Liver (tissue), 9 donors: ENCODE measurements around the gene BICDL1. TPM values are rescaled to one million over a fixed set of nuclear protein-coding genes. Genes with fewer than 3 reads are reported as not detected.

Source experiments
- DNase-seq: peaks from one replicate; pipeline ENCODE4 v3.0.0-alpha.2; 2017; ENCODE audit warnings: low spot score
- H3K27ac ChIP-seq, 2 donors: one replicate each; pipeline ENCODE4 v1.7.0; 2013; ENCODE audit warnings: inconsistent platforms in 2 of 2, low read length in 2 of 2, control low read depth in 1 of 2, low read depth in 1 of 2, mild to moderate bottlenecking in 1 of 2
- H3K27me3 ChIP-seq, 4 donors: one replicate each; pipeline versions ENCODE4 v1.6.1 to v1.7.0; 2013; ENCODE audit warnings: low read length in 3 of 4, inconsistent platforms in 1 of 4, mild to moderate bottlenecking in 1 of 4, moderate library complexity in 1 of 4; ENCODE audit not compliant: control insufficient read depth in 4 of 4, insufficient read depth in 4 of 4
- H3K36me3 ChIP-seq, 4 donors: one replicate each; pipeline versions ENCODE4 v1.6.1 to v1.7.0; 2013; ENCODE audit warnings: low read length in 3 of 4, mild to moderate bottlenecking in 3 of 4, low read depth in 1 of 4, moderate library complexity in 1 of 4; ENCODE audit not compliant: control insufficient read depth in 4 of 4, insufficient read depth in 3 of 4
- H3K4me1 ChIP-seq, 4 donors: one replicate each; pipeline versions ENCODE4 v1.6.1 to v1.7.0; 2013; ENCODE audit warnings: low read length in 3 of 4, mild to moderate bottlenecking in 3 of 4, moderate library complexity in 1 of 4; ENCODE audit not compliant: control insufficient read depth in 4 of 4, insufficient read depth in 4 of 4
- H3K4me3 ChIP-seq, 3 donors: one replicate each; pipeline versions ENCODE4 v1.6.1 to v1.7.0; 2013; ENCODE audit warnings: low read length in 3 of 3, control low read depth in 1 of 3, low read depth in 1 of 3, mild to moderate bottlenecking in 1 of 3
- H3K9ac ChIP-seq, 2 donors: one replicate each; pipeline ENCODE4 v1.7.0; 2013; ENCODE audit warnings: low read length in 2 of 2, mild to moderate bottlenecking in 2 of 2, moderate library complexity in 2 of 2, control low read depth in 1 of 2, low read depth in 1 of 2
- H3K9me3 ChIP-seq, 4 donors: one replicate each; pipeline versions ENCODE4 v1.6.1 to v1.7.0; 2013; ENCODE audit warnings: low read length in 3 of 4; ENCODE audit not compliant: control insufficient read depth in 4 of 4
- ATF3 ChIP-seq: IDR thresholded peaks from 2 replicates; pipeline ENCODE4 v1.6.1; 2016; ENCODE audit warnings: antibody characterized with exemption
- CTCF ChIP-seq: fragments of 150-350 bp; IDR thresholded peaks from 2 replicates; pipeline ENCODE4 v1.5.1; 2017; ENCODE audit warnings: improper control_type of control experiment, low read depth, low read length; ENCODE audit not compliant: missing input control
- EGR1 ChIP-seq, 2 donors: IDR thresholded peaks; 2 replicates each; pipeline ENCODE4 v1.6.1; 2016 to 2018; ENCODE audit warnings: antibody characterized with exemption in 2 of 2, low read depth in 2 of 2
- FOXA1 ChIP-seq: IDR thresholded peaks from 2 replicates; pipeline ENCODE4 v1.6.1; 2016; ENCODE audit warnings: antibody characterized with exemption
- FOXA2 ChIP-seq: IDR thresholded peaks from 2 replicates; pipeline ENCODE4 v1.6.1; 2016; ENCODE audit warnings: antibody characterized with exemption
- GABPA ChIP-seq, 2 donors: IDR thresholded peaks in 1 of 2; conservative IDR thresholded peaks in 1 of 2; 2 replicates each; pipeline ENCODE4 v1.6.1; 2016; ENCODE audit warnings: antibody characterized with exemption in 2 of 2, mild to moderate bottlenecking in 1 of 2, moderate library complexity in 1 of 2
- HNF4A ChIP-seq, 2 donors: conservative IDR thresholded peaks; 2 replicates each; pipeline ENCODE4 v1.6.1; 2016; ENCODE audit warnings: antibody characterized with exemption in 2 of 2, mild to moderate bottlenecking in 2 of 2
- HNF4G ChIP-seq: IDR thresholded peaks from 2 replicates; pipeline ENCODE4 v1.6.1; 2016; ENCODE audit warnings: antibody characterized with exemption
- JUND ChIP-seq, 2 donors: IDR thresholded peaks; 2 replicates each; pipeline ENCODE4 v1.6.1; 2016; ENCODE audit warnings: antibody characterized with exemption in 2 of 2
- MAX ChIP-seq: IDR thresholded peaks from 2 replicates; pipeline ENCODE4 v1.6.1; 2016; ENCODE audit warnings: antibody characterized with exemption
- NR2F2 ChIP-seq: IDR thresholded peaks from 2 replicates; pipeline ENCODE4 v1.6.1; 2016; ENCODE audit warnings: antibody characterized with exemption
- RAD21 ChIP-seq, 2 donors: IDR thresholded peaks; 2 replicates each; pipeline ENCODE4 v1.6.1; 2016; ENCODE audit warnings: antibody characterized with exemption in 2 of 2, mild to moderate bottlenecking in 2 of 2
- REST ChIP-seq: IDR thresholded peaks from 2 replicates; pipeline ENCODE4 v1.6.1; 2016; ENCODE audit warnings: antibody characterized with exemption, mild to moderate bottlenecking
- RXRA ChIP-seq, 2 donors: IDR thresholded peaks; 2 replicates each; pipeline ENCODE4 v1.6.1; 2017 to 2018; ENCODE audit warnings: antibody characterized with exemption in 2 of 2, mild to moderate bottlenecking in 1 of 2
- SP1 ChIP-seq: IDR thresholded peaks from 2 replicates; pipeline ENCODE4 v1.6.1; 2018; ENCODE audit warnings: antibody characterized with exemption, mild to moderate bottlenecking
- TAF1 ChIP-seq: conservative IDR thresholded peaks from 2 replicates; pipeline ENCODE4 v1.6.1; 2016; ENCODE audit warnings: antibody characterized with exemption, mild to moderate bottlenecking
- YY1 ChIP-seq: IDR thresholded peaks from 2 replicates; pipeline ENCODE4 v1.6.1; 2016; ENCODE audit warnings: antibody characterized with exemption, mild to moderate bottlenecking
- ZBTB33 ChIP-seq: IDR thresholded peaks from 2 replicates; pipeline ENCODE4 v1.6.1; 2016; ENCODE audit warnings: antibody characterized with exemption
- WGBS: extraction: QIAGEN DNeasy Blood & Tissue Kit; methylation state at CpG from one replicate; pipeline ENCODE4 v1.1.7; 2013; 5-methylcytosine and 5-hydroxymethylcytosine counted together
- polyA plus RNA-seq, 2 donors: library from polyadenylated mRNA; stranded (reverse) in 1 of 2; unstranded in 1 of 2; fragments of 200-250 nt in 1 of 2; fragments of >200 nt in 1 of 2; fragmentation: Nextera tagmentation in 1 of 2; extraction: Ambion mirVana in 1 of 2; gene quantifications; one replicate each; pipeline versions ENCODE4 v1.2.1 to v1.2.3, GENCODE V29; 2013 to 2015
- total RNA-seq, 2 donors: library from RNA; depleted of rRNA; stranded (reverse); fragments of >200 nt; gene quantifications; one replicate each; pipeline ENCODE4 v1.2.3, GENCODE V29; 2014
- donor health status: healthy.
- donor health status: healthy.
- donor health status: healthy.
- donor health status: healthy.
- donor health status: healthy.

Gene BICDL1
- total and polyA plus RNA-seq, 4 donors, result 0.65 to 3.8 (median 2.3) TPM

GRCh38 chr12:120007272-120007671 lies 18.2 kb downstream of the BICDL1 start:
- Histone ChIP-seq H3K4me1 (no peaks in the 10 kb centered on the region), H3K27me3 (no peaks in the 10 kb centered on the region), H3K9me3 (no peaks in the 10 kb centered on the region), H3K4me3 (no peak overlapping the region), H3K9ac (no peak overlapping the region), H3K27ac (no peak overlapping the region), H3K36me3 (peaks cover 0 to 2% (median 0%) of the 10 kb centered on the region in 4 donors)
- 67% methylated on average over 3 of the region's 3 CpGs for WGBS
- no peak for DNase-seq
- TF ChIP-seq FOXA2 (no peak), HNF4A (conservative IDR thresholded peaks at IDR 0.05) (no peak), RXRA (IDR thresholded peaks at IDR 0.05) (no peak), RAD21 (IDR thresholded peaks at IDR 0.05) (no peak), ZBTB33 (no peak), ATF3 (no peak), GABPA (IDR thresholded peaks at IDR 0.05 in 1 of 2, conservative IDR thresholded peaks at IDR 0.05 in 1 of 2) (no peak), CTCF (no peak), JUND (IDR thresholded peaks at IDR 0.05) (no peak), SP1 (no peak), REST (no peak), TAF1 (no peak), EGR1 (IDR thresholded peaks at IDR 0.05; ENCODE audit: low read depth in 2 of 2) (no peak), MAX (no peak), HNF4G (no peak), FOXA1 (no peak), YY1 (no peak), NR2F2 (no peak)
